Muscle layer of colon (tissue), 2 donors: ENCODE measurements around the gene FMN2.

Experiments
- H3K27ac ChIP-seq: one replicate; pipeline ENCODE4 v1.7.0; 2013; ENCODE audit warnings: low read depth, mild to moderate bottlenecking, low read length, moderate library complexity
- H3K27me3 ChIP-seq, 2 donors: one replicate each; pipeline ENCODE4 v1.7.0; 2013; ENCODE audit warnings: low read length in 2 of 2, mild to moderate bottlenecking in 2 of 2; ENCODE audit not compliant: insufficient read depth in 2 of 2, control insufficient read depth in 1 of 2
- H3K36me3 ChIP-seq: one replicate; pipeline ENCODE4 v1.7.0; 2013; ENCODE audit warnings: mild to moderate bottlenecking, low read length; ENCODE audit not compliant: insufficient read depth
- H3K4me1 ChIP-seq: one replicate; pipeline ENCODE4 v1.7.0; 2013; ENCODE audit warnings: mild to moderate bottlenecking, low read length; ENCODE audit not compliant: insufficient read depth
- H3K4me3 ChIP-seq, 2 donors: one replicate each; pipeline ENCODE4 v1.7.0; 2013; ENCODE audit warnings: low read length in 2 of 2, low read depth in 1 of 2, mild to moderate bottlenecking in 1 of 2, moderate library complexity in 1 of 2
- H3K9ac ChIP-seq: one replicate; pipeline ENCODE4 v1.7.0; 2013; ENCODE audit warnings: low read length
- H3K9me3 ChIP-seq: one replicate; pipeline ENCODE4 v1.7.0; 2013; ENCODE audit warnings: mild to moderate bottlenecking, low read length
- donor health status: abdominal sarcoma.
- donor health status: Adenocarcinoma of cecum.

Gene FMN2

DNA sequence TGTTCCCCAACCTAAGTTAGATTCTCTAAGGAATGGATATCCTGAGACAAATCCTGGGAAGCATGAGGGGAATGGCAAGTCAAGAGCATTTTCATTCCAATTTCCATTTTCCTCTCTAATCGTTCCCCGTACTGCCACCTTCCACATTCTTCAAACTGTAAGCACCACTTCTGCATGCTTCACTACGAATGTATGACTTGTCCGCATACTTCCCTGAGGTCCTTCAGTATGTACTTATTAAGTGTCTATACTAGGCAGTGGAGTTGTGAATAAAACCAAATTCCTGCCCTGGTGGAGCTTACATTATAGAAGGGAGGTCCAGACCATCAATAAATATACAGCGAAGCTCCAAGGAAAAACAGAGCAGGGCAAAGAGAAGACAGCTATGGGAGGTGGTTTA lies 365.5 kb downstream of the FMN2 start:
- H3K36me3 ChIP-seq: no peaks in the 10 kb centered on the region
- no peak overlapping the region for H3K27ac ChIP-seq
- H3K9ac ChIP-seq: no peak overlapping the region
- H3K4me1 ChIP-seq: no peaks in the 10 kb centered on the region
- no peaks in the 10 kb centered on the region for H3K9me3 ChIP-seq
- H3K27me3 ChIP-seq: no peaks in the 10 kb centered on the region
- H3K4me3 ChIP-seq: no peak overlapping the region

DNA sequence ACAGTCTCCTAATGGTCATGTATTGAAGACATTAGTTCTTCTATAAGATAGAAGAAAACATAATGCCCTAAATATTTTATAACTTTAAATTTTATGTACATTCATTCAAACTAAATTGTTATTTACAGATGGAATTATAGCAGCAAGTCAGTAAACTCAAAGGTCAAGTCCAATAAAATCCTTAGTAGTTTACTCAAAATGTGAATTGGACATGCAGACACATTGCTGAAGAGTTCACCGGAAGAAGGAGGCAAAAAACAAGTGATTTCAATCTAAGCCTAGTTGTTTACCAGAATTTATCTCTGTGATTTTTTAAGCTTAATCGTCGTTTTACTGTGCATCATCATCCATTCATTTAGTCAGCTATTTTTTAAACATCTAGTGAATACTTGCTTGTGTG lies 370.6 kb downstream of the FMN2 start:
- Histone ChIP-seq H3K4me1 (peaks cover 7% of the 10 kb centered on the region), H3K4me3 (no peak overlapping the region), H3K27ac (no peak overlapping the region), H3K36me3 (no peaks in the 10 kb centered on the region), H3K9me3 (no peaks in the 10 kb centered on the region), H3K9ac (no peak overlapping the region), H3K27me3 (no peaks in the 10 kb centered on the region)

DNA sequence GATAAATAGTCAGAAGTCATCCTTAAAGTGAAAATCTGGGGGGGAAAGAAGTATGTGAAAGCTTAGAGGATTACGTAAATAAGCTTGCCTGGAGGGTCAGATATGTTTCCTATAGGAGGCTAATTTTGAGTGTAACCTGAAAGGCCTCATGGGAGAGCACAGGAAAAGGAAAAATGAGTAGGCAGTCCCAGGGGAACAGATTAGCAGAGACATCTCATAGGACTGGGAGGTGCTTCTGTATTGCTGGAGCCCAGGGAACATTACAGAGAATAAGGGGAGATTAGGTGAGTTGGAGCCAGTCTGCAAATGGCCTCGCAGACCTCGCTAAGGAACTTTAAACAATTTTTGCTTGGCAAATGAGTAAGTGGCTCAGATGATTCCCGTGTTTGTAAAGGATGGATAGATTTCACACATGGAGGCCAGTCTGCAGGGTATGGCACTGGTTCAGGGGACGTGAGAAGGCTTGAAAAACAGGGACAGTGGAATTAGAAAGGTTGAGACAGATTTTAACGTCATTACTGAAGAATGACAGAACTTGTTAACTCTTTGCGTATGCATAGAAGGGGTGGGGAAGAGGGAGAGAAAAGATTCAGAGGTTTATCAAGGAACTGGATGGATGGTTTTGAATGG lies 371.2 kb downstream of the FMN2 start:
- Histone ChIP-seq H3K4me1 (peaks cover 7% of the 10 kb centered on the region), H3K27me3 (no peaks in the 10 kb centered on the region), H3K36me3 (no peaks in the 10 kb centered on the region), H3K9me3 (no peaks in the 10 kb centered on the region), H3K9ac (no peak overlapping the region), H3K4me3 (no peak overlapping the region), H3K27ac (no peak overlapping the region)

DNA sequence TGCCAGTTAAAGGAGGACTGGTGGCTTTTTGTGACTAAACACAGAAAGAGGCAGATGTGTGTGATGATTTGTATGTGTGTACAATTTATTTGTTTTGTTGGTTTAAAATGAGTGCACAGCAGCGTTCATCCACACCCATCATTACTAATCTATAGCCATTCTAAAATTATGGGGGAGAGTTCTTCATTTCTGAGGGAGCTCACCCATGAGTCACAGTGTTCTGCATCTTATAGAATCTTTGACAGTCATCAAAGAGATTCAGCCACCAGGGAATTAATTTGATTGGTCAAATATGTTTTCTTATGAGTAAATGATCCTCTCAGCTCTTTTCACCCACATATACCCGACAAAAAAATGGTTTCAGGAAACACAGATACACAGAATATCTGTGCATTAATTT lies 372.4 kb downstream of the FMN2 start:
- Histone ChIP-seq H3K4me1 (peaks cover 7% of the 10 kb centered on the region), H3K9ac (no peak overlapping the region), H3K27me3 (no peaks in the 10 kb centered on the region), H3K9me3 (no peaks in the 10 kb centered on the region), H3K27ac (no peak overlapping the region), H3K4me3 (no peak overlapping the region), H3K36me3 (no peaks in the 10 kb centered on the region)

DNA sequence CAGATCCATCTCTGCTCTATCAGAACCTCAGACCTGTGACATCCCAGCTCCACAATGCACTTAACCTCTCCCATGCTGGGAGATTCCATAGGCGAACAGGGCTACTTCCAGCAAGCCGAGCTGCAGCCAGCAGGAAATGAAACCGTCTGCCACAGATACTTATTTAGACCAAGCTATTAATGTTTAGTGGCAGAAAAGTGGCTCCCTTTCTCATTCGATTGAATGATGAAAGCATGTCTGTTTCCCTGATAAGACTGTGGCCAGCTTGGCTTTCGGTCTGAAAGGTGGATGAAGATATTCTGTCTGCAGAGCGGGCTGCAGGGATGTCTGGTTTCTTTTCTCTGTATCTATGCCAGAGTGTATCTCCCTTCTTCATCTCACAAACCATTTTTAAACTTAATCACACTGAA lies 373.9 kb downstream of the FMN2 start:
- H3K4me1 ChIP-seq: peaks cover 7% of the 10 kb centered on the region
- no peaks in the 10 kb centered on the region for H3K27me3 ChIP-seq
- H3K9ac ChIP-seq: no peak overlapping the region
- H3K9me3 ChIP-seq: no peaks in the 10 kb centered on the region
- H3K27ac ChIP-seq: no peak overlapping the region
- H3K36me3 ChIP-seq: no peaks in the 10 kb centered on the region
- H3K4me3 ChIP-seq: peak overlapping the region in 1 of 2 donors; percentile 21

DNA sequence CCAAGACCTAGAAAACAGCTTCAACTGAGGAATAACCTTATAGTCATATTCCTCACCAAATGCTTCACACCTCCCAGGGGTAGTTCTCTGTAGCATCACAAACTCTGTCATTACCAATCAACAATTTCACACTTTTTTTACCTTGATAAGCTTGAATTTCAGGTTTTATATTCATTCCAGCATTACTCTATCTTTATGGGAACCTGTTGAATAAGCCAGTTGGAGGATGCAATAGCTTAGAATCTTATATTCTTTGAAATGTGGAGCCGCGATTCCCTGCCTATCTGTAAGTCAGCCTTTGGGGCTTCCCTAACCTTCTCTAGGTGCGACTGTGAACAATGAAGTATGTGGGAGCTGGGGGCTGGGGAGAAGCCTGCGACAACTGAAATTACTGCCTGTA lies 374.8 kb downstream of the FMN2 start:
- Histone ChIP-seq H3K27me3 (no peaks in the 10 kb centered on the region), H3K27ac (no peak overlapping the region), H3K4me3 (no peak overlapping the region), H3K9ac (no peak overlapping the region), H3K4me1 (peaks cover 7% of the 10 kb centered on the region), H3K36me3 (no peaks in the 10 kb centered on the region), H3K9me3 (no peaks in the 10 kb centered on the region)

DNA sequence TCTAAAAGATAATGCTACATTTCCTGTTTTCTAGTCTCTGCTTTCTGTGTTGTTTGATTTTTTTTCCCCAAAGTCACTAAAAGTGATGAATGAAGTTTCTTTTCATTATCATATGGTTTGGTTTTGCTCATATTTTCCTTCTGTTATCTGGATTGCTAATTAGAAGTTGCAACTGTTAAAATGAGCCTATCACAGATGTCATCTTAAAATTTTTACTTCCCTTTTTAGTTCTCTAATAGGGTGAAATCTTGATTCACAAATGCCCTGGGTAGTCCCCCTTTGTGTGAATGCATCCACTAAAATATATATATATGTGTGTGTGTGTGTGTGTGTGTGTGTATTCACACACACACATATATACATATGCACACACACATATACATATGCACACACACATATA lies 376.2 kb downstream of the FMN2 start:
- Histone ChIP-seq H3K9ac (no peak overlapping the region), H3K27ac (no peak overlapping the region), H3K4me3 (no peak overlapping the region), H3K27me3 (no peaks in the 10 kb centered on the region), H3K9me3 (no peaks in the 10 kb centered on the region), H3K36me3 (no peaks in the 10 kb centered on the region), H3K4me1 (peaks cover 7% of the 10 kb centered on the region)

DNA sequence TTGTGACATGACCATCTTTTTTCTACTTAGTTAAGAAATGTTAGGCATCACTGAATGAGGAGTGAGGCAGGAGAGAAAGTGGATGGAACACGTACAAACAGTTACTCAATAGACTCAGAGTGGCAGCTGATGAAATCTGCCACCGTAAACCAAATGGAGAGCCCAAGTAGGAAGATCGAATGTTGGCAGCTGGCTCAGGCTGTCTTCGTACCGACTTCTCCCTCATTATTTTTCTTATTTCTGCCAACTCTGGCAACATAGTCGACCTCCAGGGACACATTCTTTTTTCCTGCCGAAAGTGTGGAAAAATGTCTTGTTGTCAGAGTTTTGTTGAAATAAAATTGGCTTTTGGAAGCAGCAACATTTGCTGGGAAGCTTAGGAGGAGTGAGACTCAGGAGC lies 377.0 kb downstream of the FMN2 start:
- Histone ChIP-seq H3K27me3 (no peaks in the 10 kb centered on the region), H3K27ac (no peak overlapping the region), H3K4me1 (peaks cover 7% of the 10 kb centered on the region), H3K36me3 (no peaks in the 10 kb centered on the region), H3K9ac (no peak overlapping the region), H3K9me3 (no peaks in the 10 kb centered on the region), H3K4me3 (no peak overlapping the region)

DNA sequence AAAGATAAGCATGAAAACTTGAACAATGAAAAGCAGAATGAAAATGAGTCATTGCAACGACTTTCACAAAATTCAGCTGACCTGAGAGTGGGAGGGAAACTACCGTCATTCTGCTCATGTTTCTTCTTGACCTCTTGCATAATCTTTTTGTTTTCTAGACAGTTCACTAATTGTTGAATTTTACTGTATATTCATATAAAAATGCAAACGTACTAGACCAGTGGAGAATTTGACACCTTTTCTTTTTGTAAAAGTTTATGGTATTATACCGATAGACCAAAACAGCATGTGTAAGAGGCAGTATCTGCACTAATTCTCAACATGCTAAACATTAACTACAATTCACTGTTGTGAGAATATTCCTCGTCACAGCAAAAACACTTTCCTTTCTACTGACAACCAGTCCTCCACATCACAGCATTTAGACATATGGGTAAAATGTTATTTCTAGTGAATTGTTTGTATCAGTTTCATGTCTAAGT lies 382.5 kb downstream of the FMN2 start:
- no peaks in the 10 kb centered on the region for H3K9me3 ChIP-seq
- H3K27ac ChIP-seq: no peak overlapping the region
- H3K27me3 ChIP-seq: no peaks in the 10 kb centered on the region
- H3K9ac ChIP-seq: no peak overlapping the region
- H3K4me1 ChIP-seq: no peaks in the 10 kb centered on the region
- H3K36me3 ChIP-seq: no peaks in the 10 kb centered on the region
- H3K4me3 ChIP-seq: no peak overlapping the region

DNA sequence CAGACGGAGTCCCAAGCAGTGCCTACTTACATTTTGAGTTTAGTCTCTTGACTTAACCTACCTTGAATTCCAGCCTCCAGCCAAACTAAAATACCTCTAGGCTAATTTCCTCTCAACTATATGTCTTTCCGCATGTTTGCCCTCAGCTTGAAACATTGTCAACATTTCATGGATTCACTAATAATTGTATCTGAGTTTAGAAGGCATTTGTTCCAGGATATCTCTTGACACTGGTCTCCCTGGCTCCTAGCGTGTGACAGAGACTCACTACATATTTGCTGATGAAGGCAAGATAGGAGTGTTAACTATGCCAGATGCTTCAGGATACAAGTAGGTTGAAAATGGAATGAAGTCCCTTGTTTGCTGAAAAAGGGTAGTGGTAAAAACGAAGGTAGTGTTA lies 384.1 kb downstream of the FMN2 start:
- no peaks in the 10 kb centered on the region for H3K4me1 ChIP-seq
- H3K9me3 ChIP-seq: no peaks in the 10 kb centered on the region
- H3K4me3 ChIP-seq: no peak overlapping the region
- no peak overlapping the region for H3K27ac ChIP-seq
- H3K27me3 ChIP-seq: no peaks in the 10 kb centered on the region
- H3K9ac ChIP-seq: no peak overlapping the region
- no peaks in the 10 kb centered on the region for H3K36me3 ChIP-seq

DNA sequence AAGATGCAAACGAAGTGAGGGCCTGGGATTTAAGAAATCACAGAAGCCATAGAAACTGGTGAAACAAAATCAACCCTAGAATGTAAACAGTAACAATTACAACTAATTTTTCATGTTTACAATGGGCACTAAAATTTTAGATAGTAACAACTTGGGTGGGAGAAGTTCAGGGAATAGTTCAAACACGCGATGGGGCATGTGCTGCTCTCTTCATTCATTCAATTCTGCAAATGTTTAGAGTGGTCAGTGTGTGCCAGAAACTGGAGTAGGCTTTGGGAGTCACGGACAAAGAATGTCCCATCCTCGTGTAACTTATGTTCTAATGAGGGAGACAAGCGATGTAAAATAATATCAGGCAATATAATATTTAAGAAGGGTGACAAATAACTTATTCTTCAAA lies 386.9 kb downstream of the FMN2 start:
- no peaks in the 10 kb centered on the region for H3K9me3 ChIP-seq
- H3K4me1 ChIP-seq: no peaks in the 10 kb centered on the region
- H3K27me3 ChIP-seq: no peaks in the 10 kb centered on the region
- no peak overlapping the region for H3K27ac ChIP-seq
- H3K9ac ChIP-seq: no peak overlapping the region
- H3K36me3 ChIP-seq: no peaks in the 10 kb centered on the region
- no peak overlapping the region for H3K4me3 ChIP-seq

DNA sequence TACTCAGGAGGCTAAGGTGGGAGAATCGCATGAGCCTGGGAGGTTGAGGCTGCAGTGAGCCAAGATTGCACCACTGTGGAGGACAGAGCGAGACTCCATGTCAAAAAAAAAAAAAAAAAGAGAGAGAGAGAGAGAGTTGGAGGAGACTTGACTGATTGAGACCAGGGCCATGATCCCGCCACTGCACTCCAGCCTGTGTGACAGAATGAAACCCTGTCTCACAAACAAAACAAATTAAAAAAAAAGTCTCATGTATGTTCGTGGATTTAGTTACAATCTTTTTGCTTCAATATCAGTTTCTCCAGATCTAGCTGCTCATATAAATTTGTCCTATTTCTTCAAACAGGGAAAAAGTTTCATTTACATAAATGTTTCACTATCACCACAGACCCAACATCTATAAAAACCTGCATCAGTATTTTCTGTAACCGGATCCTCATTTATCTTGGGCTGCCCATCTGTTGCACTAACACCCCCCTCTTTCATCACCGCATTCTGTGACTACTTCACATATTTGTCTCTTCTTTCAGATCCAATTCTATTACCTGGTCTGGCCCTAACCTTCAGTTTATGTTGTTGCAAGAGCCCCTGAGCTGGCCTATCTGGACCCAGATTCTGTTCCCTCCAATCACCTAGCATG lies 393.2 kb downstream of the FMN2 start:
- no peak overlapping the region for H3K27ac ChIP-seq

More for the DNA sequence above, 393.2 kb downstream of the FMN2 start:
- Histone ChIP-seq H3K36me3 (no peaks in the 10 kb centered on the region), H3K9me3 (no peaks in the 10 kb centered on the region), H3K9ac (no peak overlapping the region), H3K27me3 (no peaks in the 10 kb centered on the region), H3K4me3 (no peak overlapping the region), H3K4me1 (no peaks in the 10 kb centered on the region)
